Measurements from ENCODE around the gene WHRN.
A peak's percentile ranks its signal among the peaks of the same experiment; 100 is the strongest.

WHRN gene

GRCh38 chr9:114470121-114470520, 35.2 kb downstream of the WHRN start:
- DNase-seq, result no peak

DNA sequence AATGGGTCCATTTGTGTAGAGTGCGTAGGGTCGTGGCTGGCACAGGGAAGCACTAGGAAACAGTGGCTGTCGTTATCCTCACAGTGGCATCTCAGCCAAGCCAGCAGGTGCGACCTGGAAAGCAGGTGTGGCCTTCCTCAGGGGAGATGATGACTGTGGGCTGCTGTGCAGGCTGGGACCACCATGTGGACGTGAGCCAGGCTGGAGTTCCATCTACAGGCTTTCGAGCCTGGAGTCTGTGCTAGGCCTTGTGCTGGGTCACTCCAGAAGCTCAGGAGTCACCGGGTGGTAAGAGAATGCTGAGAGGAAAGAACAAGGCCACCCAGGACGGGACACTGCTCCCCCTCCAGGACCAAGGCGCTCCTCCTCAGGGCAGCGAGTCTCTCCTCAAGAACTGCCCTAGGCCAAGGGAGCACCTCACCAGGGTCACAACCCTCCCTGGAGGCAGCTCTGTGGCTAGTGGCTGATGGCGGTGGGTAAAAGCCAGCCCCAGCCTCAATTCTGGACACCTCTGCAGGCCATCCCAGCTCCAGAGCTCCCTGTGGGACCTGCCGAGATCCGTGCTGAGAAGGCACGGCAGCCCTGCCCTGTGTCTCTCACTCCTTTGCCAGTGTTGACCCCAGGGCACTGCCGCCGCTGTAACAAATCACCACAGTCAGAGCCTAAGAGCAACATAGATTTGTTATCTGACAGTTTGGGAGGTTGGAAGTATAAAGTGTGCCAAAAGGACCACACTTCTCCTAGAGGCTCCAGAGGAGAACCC, 36.0 kb downstream of the WHRN start:
- DNase-seq, result no peak

DNA sequence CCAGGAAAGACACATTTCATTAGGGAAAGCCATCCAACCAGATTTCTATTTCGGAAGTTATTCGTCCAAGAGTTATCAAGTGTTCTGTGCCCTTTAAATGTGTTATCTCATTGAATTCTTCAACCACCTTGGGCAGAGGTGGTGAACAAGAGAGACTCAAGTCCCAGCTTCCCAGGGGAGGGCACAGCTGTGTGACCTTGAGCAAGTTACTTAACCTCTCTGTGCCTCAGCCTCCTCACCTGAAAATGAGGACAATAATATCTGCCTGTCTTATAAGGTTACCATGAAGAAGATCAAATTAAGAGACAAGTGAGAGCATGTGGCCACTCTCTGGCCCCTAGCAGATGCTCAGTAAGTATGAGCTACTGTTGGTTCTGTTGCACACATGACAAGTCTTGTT, 37.4 kb downstream of the WHRN start:
- no peak for DNase-seq

DNA sequence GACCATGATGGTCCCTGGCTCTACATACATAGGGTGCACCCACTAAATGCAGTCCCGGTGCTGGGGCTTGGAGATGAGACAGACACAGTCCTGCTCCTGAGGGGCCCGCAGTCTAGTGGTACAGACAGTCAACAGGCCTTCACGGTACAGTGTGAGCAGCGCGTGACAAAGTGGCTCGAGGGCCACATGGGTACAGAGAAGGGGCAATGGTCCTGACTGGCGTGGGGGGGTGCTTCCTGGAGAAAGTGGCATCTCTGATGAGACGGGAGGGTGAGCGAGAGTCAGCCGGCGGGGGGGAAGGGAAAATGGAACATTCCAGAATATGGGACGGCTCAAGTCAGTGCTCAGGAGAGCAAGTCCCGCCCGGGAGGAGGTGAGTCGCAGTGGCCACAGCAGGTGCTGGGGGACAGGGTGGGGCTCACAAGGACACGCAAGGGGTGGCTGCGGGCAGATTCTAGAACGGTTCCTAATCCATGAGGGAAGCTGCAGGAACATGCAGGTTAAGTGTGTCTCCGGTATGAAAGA, 38.0 kb downstream of the WHRN start:
- no peak for DNase-seq

DNA sequence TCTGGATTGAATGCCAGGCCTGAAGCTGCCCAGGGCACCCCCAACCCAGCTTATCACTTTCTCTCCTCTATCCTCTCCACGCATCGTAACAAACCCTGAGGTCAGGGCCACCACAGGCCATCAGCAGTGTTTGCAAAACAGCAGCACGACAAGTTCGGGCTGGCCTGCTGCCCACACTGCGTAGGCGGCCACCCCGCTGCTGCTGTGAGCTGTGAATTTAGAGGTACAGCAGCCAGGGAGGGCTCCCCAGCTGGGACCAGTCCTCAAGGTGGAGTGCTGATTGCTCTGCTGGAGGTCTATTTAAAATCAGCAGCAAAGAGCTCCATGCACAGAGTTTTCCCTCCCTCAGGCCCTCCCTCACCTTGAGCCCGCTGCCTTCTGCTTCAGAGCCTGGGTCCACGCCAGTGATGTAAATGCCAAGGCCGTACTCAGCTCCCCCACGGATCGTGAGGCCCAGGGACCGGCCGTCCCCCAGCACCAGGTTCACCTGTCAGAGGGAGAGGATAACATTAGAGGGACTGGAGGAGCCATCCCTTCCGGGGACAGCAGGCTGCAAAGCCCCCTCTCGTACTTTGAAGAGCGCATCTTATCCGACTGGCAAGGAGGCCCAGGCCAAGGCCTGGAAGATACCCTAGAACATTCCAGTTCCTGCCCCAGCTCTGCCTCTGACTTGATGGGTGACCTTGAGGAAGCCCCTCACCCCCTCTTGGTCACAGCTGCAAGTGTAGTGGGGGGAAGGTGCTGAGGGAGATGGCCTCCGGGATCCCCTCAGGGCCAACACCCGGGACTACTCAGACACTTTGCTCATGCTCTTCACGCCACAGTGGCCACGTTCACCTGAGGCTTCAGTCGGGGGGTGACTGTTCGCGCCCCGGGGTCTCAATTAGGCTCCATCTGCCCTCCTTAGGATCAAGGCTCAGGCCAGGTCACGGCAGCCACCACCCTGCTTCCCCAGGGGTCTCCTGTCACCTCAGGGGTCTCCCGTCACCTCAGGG, 39.1 kb downstream of the WHRN start:
- DNase-seq, result peak; percentile 85

DNA sequence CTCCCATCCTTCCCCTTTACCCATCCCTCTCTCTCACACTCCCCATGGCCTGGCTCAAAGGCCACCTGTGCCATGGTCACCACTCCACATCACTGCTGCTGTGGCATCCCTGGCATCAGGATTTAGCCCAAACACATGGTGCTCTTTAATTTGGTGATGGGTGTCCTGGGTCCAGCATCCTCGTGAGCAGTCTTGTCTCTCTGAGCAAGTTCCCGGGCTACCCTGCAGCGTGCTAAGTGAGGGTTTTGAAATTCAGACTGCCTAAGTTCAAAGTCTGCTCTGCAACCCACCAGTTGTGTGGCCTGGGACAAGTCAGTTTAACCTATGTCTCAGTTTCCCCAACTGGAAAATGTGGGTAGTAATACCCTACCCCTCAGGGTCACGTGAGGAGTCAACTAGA, 39.9 kb downstream of the WHRN start:
- no peak for DNase-seq

DNA sequence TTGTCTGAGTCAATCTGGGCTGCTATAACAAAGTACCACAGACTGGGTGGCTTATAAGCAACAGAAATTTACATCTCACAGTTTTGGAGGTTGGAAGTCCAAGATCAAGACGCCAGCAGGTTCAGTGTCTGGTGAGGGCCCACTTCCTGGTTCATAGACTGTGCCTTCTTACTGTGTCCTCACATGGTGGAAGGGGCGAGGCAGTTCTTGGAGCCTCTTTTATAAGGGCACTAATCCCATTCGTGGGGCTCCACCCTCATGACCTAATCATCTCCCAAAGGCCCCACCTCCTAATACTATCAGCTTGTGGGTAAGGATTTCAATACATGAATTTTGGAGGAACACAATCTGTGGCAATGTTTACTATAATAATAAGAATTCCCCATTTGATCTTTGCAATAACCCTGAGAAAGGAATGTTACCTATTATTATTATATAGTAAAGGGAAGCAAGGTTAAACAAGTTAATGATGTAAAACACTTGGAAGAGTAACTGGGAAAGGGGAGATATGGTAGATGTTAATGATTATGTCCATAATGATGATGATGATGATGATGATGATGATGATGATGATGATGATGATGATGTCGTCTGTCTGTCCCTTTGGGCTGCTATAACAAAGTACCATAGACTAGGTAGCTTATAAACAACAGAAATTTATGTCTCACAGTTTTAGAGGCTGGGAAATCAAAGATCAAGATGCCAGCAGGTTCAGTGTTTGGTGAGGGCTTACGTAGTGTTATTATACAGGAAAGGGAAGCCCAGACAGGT, 40.8 kb downstream of the WHRN start:
- no peak for DNase-seq

- DNase-seq, result no peak
Measured at GRCh38 chr9:114462791-114463190, 42.5 kb downstream of the WHRN start.

DNA sequence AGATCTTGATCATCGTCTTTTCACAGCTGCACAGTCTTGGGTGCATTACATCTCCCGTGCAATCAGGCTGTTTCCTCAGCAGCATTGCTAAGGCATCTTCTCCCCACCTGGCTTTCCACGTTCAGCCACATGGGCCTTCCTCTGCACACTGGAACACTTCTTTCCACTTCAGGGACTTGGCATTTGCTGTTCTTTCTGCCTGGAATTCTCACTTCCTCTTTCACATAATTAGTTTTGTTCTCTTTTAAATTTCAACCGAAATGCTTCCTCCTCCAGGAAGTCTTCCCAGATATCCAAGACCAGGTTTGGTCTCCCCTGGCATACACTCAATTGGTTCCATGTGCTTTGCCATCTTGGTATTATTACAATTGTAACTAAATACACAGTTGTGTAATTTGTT, 43.8 kb downstream of the WHRN start:
- DNase-seq, result no peak

DNA sequence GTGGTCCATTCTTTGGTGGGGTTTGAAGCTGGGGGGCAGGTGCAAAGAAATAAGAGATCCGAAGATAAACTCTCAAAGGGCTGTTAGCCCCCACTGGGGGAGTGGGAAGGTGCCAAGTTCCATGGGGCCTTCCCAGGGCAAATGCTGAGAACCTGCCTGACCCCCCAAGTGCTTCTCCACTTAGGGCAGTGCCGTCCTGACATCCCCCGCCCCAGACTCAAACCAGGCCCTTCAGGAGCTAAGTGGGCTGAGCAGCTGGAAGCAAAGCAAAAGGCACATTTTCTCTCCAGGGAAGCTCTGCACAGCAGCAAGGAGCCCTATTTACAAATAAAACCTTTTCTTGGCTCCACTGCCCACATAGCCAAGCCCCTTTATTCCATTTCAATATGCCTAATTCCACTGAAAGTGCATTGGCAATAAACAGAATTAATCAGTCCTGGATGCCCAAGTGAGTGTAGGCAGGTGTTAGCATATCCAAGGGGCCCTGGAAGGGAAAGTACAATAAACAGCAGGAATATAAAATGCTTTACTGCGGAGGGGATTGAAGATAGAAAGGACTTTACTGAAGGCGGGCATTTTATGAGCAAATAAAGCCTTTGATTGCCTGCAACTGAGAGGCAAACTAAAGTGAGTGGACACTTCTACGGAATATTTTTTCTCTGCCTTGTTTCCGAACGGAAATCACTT, 44.6 kb downstream of the WHRN start:
- DNase-seq, result peak; percentile 88

DNA sequence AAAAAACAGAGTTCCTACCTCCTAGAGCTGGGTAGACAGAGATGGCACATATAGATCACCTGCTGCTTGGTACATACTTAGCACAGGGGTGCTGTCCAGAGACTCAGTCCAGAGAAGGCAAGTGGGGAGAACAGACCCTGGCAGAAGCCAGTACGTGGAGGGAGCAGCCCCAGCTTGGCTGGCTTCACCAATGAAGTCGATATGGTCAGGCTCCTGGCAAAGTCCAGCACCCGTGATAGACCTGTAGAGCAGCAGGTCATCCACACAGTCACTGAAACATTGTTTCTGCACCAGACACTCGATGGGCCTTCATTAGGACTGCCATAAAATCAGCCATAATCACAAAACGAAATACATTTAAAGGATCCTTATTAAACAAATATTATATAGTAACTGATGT, 45.8 kb downstream of the WHRN start:
- DNase-seq, result no peak

DNA sequence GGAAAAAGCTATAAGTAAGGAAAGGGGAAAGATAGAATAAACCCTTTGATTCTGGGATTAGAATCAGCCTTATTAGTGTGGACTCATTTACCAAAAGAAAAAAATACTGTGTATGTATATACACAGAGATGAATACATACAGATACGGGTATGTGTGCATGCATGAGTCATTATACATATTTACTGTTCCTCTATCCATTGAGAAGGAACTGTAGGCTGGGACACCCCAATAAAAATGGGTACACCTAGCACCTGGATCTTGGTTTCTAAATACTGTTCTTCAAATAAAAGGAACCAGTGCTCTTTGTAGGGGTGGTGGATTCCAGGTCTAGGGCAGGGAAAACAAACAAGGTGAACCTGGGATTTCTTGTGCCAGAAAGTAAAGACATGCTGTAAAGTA, 48.3 kb downstream of the WHRN start:
- DNase-seq, result no peak

DNA sequence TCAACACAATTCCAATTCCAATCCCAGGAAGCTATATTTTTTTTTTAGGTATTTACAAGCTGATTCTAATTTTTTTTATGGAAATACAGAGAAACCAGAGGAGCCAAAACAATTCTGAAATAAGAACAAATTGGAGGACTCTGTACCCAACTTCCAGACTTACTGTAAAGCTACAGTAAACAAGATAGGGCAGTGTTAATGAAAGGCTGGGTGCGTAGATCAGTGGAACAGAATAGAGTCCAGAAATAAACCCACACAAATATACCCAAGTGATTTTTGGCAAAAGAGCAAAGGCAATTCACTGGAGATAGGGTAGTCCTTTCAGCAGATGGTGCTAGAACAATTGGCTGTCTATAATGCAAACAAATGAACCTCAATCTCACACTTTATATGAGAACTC, 50.6 kb downstream of the WHRN start:
- peak; percentile 36 for DNase-seq

DNA sequence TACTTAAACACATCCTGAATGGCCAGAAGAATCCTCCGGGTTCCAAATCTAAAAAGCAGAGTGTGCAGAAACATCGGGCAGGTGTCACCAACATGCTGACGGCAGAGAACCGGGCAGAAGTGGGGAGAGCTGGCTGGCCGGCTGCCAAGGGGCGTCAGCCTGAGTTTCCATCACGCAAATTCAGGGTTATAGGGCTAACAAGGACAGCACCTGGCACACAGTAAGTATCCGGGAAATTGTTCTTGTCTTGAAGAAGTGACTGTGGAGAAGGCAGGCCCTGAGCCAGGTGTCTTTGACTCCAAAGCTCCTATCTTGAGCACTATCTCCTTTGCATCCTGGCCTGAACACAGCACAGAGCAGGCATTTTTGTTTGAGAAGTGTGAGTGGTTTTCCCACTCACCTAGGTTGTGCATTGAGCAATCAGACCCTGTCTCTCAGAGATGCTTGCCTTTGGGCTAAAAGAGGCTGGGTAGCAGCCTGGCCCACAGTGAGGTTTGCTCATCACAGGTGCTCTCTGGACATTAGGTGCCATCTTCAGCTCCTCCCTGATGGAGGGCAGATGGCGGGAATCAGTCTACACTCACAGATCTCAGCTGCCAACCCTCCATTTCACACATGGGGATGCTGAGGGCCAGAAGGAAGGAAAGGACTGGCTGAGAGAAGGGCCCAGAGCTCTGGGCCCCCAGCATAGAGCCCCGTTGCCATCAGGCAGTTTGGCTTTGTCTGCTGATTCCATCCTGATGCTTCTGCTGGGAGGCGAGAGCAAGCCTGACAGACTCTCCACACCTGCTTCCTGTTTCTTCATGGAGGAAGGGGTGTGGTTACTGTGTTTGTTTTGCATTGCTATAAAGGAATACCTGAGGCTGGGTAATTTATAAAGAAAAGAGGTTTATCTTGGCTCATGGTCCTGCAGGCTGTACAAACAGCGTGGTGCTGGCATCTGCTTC, 52.8 kb downstream of the WHRN start:
- DNase-seq, result peak; percentile 83

DNA sequence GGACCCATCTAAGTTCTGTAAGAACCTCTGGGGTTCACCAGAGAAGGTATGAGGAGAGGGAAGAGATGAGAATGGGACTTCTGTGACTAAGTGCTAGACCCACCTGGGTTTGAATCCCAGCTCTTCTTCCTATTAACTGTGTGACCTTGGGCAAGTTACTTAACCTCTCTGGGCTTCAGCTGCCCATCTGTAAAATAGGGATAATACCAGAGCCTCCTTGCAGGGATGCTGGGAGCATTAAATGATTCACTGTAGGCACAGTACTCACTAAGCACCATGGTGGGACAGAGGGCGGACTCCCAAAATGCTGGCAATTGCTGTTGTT, 53.6 kb downstream of the WHRN start:
- no peak for DNase-seq

DNA sequence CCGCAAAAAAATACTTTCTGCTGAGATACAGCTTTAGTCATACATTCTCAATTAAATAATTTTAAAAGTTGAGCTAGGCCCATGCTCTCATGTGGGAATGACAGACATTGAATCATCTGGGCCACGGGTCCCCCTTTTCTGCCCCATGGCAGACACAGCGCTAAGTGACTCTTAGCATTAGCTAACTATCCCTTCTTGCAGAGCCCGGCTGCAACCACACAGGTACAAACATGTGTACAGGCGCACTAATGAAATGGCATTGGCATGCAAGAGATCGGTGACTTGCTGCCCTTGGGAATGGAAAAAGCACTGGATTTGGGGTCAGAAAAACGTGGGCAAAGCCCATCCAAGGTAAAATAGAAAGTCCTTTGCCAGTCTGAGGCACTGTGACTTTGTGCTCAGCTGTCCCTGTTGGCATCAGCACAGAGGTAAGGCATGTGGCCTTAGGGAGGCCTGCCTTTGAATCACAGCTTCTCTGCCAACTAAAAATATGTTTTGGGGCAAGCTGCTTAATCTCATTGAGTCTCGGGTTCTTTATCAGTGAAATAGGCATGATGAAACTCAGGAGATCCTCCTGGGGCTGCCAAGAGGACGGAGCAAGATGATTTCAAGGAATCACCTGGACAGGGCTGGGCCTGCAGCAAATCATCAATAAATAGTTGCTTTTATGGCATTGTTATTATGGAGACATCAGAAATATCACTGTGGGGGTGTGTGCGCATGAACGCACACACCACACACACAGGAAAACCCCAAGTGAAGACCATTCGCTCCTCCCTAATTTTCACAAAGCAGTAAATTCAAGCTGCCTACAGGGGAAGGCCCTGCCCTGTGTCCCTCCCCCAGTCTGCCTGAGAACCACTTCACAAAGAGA, 54.2 kb downstream of the WHRN start:
- DNase-seq, result no peak

DNA sequence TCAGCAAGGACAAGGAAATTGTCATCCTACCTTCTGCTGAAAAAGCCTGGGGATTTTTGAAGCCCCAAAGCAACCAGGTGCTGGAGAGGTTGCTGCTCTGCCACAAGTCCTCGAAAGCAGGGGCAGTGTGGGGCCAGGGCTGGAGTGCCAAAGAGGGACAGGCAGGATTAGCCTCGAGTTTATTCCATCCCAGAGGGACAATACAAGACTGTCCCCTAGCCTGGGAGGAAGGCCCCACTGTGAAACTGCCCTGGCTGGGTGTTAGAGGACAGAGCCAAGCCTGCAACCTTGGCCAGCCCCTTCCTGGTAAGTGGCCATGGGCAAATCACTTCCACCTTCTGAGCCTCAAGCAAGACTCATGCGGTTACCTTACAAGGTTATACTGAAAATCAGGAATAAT, 55.1 kb downstream of the WHRN start:
- no peak for DNase-seq

DNA sequence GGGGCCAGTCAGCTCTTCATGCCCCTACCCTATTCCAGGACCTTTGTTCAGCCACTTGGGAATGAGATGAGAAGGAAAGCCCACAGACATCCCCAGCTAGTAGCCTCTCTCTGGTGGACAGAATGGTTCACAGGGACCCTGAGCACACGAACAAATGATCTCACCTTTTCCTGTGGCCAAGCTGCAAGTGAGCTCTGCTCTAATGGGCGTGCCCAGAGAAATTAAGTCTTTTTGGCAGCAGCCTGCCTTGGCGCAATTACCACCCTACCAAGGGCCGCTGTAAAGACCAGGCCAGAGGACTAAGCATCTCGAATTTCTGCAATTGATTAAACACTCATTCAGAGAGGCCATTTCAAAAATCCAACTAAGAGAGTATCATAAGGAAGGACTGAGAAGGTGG, 56.0 kb downstream of the WHRN start:
- peak; percentile 63 for DNase-seq

- no peak for DNase-seq
Measured at GRCh38 chr9:114448706-114449105, 56.6 kb downstream of the WHRN start.
